ENCODE data around the gene NSG2.

DNA sequence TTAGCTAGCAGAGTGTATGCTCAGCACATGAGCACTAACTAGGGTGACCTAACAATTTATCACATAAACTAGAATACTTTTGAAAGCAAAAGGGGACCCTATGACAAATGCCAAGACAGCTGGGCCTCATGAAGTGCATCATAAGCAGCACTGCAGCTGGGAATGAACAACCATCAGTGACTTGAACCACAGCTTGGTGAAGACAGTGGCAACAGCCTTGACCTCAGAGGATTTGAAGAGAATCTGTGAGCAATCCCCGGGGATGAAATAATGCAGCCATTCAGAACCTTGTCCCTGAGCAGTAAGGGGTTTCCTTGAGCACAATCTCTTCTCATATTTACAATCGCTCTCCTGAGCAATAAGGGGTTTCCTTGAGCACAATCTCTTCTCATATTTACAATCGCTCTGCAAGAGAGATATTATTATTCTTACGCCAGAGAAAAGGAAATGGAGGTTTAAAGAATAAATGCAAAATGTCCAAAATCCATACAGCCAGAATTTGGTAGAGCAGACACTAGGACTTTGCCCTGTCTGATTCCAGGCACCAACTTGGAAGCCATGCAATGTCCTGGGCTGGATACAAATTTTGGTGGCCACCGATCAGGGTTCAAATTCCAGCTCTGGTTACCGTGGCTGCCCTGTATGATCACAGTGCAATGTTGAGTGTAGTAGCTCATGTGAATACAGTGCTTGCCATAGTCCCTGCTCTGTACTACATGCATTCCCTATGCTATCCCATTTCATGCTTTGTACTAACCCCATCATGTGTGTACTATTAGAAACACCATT lies 846 bp upstream of the NSG2 start:
- TF ChIP-seq POLR2A (IDR thresholded peaks at IDR 0.05; ENCODE audit: low read length) (no peak), GATA1 (IDR thresholded peaks at IDR 0.05; ENCODE audit: low read depth, low read length) (no peak)

All from erythroblast (primary cell).